Measurements from ENCODE around the gene USP9X. TPM values are rescaled to one million over a fixed set of nuclear protein-coding genes. Genes with fewer than 3 reads are reported as not detected.

Gene USP9X
- polyA plus RNA-seq, 1 of the 3 experiments (the other 2 are of a cell fraction), result 13.2 TPM

DNA sequence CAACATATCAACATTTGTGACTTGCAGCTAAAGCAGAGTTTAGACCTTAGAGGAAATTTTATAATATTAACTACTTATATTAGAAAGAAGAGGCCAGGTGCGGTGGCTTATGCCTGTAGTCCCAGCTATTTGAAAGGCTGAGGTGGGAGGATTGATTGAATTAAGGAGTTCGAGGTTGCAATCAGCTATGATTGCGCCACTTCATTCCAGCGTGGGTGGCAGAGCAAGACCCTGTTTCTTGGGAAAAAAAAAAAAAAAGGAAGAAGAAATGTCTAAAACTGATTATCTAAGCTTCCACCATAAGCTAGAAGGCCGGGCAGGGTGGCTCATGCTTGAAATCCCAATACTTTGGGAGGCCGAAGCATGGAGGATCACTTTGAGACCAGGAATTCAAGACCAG is 42.0 kb upstream of the USP9X start:
- no peaks in the 10 kb centered on the region for H3K79me2 ChIP-seq (ENCODE audit: insufficient read depth)
- no peaks in the 10 kb centered on the region for H3F3A ChIP-seq (replicated peaks; ENCODE audit: insufficient read depth)
- H3K4me3 ChIP-seq (ENCODE audit: low read depth in 2 of 2, low read length in 1 of 2), result no peak overlapping the region
- no peak overlapping the region for H3K4me2 ChIP-seq
- ChIA-PET POLR2A (interaction anchor here (0.6 kb wide), 1 partner anchor 38 kb away, joined by 3 read pairs; no protein-coding TSS in a partner anchor), CTCF (interaction anchor here (0.8 to 1.1 kb wide), 2 partner anchors 9 to 71 kb away, joined by 3 read pairs; no protein-coding TSS in a partner anchor)
- DNase-seq, result no peak
- H3K36me3 ChIP-seq (replicated peaks in 1 of 2; ENCODE audit: control insufficient read depth in 1 of 2, insufficient read depth in 2 of 2, low read length in 1 of 2), result no peaks in the 10 kb centered on the region
- H2AFZ ChIP-seq (ENCODE audit: low read depth), result no peak overlapping the region; the same call in 1 of the 2 replicates
- H3K4me1 ChIP-seq (ENCODE audit: control insufficient read depth in 1 of 2, insufficient read depth in 2 of 2, low read depth in 1 of 2, low read length in 1 of 2), result no peaks in the 10 kb centered on the region
- H3K27ac ChIP-seq (ENCODE audit: low read depth in 2 of 2, low read length in 1 of 2), result peak overlapping the region in 1 of 2 experiments; percentile 59; a peak in 1 of 4 replicates
- no peaks in the 10 kb centered on the region for H4K20me1 ChIP-seq (ENCODE audit: insufficient read depth)
- TF ChIP-seq, protein P1, sequence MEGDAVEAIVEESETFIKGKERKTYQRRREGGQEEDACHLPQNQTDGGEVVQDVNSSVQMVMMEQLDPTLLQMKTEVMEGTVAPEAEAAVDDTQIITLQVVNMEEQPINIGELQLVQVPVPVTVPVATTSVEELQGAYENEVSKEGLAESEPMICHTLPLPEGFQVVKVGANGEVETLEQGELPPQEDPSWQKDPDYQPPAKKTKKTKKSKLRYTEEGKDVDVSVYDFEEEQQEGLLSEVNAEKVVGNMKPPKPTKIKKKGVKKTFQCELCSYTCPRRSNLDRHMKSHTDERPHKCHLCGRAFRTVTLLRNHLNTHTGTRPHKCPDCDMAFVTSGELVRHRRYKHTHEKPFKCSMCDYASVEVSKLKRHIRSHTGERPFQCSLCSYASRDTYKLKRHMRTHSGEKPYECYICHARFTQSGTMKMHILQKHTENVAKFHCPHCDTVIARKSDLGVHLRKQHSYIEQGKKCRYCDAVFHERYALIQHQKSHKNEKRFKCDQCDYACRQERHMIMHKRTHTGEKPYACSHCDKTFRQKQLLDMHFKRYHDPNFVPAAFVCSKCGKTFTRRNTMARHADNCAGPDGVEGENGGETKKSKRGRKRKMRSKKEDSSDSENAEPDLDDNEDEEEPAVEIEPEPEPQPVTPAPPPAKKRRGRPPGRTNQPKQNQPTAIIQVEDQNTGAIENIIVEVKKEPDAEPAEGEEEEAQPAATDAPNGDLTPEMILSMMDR (IDR thresholded peaks at IDR 0.05), result no peak
- no peak for TF ChIP-seq YY1 (IDR thresholded peaks at IDR 0.05; ENCODE audit: low read depth)
- no peak for TF ChIP-seq SIN3A (IDR thresholded peaks at IDR 0.05; ENCODE audit: borderline replicate concordance, low read depth, low read length)
- TF ChIP-seq, protein P2, sequence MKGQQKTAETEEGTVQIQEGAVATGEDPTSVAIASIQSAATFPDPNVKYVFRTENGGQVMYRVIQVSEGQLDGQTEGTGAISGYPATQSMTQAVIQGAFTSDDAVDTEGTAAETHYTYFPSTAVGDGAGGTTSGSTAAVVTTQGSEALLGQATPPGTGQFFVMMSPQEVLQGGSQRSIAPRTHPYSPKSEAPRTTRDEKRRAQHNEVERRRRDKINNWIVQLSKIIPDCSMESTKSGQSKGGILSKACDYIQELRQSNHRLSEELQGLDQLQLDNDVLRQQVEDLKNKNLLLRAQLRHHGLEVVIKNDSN (IDR thresholded peaks at IDR 0.05; ENCODE audit: borderline replicate concordance, low read depth), result no peak
- TF ChIP-seq RXRA (IDR thresholded peaks at IDR 0.05; ENCODE audit: borderline replicate concordance, low read depth), result no peak
- TF ChIP-seq, protein P3, sequence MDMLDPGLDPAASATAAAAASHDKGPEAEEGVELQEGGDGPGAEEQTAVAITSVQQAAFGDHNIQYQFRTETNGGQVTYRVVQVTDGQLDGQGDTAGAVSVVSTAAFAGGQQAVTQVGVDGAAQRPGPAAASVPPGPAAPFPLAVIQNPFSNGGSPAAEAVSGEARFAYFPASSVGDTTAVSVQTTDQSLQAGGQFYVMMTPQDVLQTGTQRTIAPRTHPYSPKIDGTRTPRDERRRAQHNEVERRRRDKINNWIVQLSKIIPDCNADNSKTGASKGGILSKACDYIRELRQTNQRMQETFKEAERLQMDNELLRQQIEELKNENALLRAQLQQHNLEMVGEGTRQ (IDR thresholded peaks at IDR 0.05; ENCODE audit: borderline replicate concordance, low read depth, low read length), result no peak
- TF ChIP-seq FOSL2 (IDR thresholded peaks at IDR 0.05; ENCODE audit: borderline replicate concordance, low read depth), result no peak
- no peak for TF ChIP-seq CHD2 (IDR thresholded peaks at IDR 0.05; ENCODE audit: low read length, partially characterized antibody)
- no peak for TF ChIP-seq MEF2A (IDR thresholded peaks at IDR 0.05; ENCODE audit: borderline replicate concordance, low read depth)
- TF ChIP-seq NFIC (IDR thresholded peaks at IDR 0.05; ENCODE audit: borderline replicate concordance), result no peak
- no peak for TF ChIP-seq EP300 (IDR thresholded peaks at IDR 0.05; ENCODE audit: borderline replicate concordance in 1 of 2, low read depth in 1 of 2, low read length in 1 of 2)
- no peak for TF ChIP-seq TEAD4 (IDR thresholded peaks at IDR 0.05; ENCODE audit: borderline replicate concordance, insufficient read depth)
- no peak for TF ChIP-seq RFX5 (IDR thresholded peaks at IDR 0.05; ENCODE audit: low read length)
- H3K9ac ChIP-seq, result no peak overlapping the region
- 65% methylated on average over 6 of the region's 6 CpGs for WGBS (ENCODE audit: low lambda C conversion rate)
- no peaks in the 10 kb centered on the region for H3K9me3 ChIP-seq
- no peaks in the 10 kb centered on the region for H3K9me2 ChIP-seq
- H3K27me3 ChIP-seq (ENCODE audit: insufficient read depth), result 0 out of 2 replicates have a peak, but pooled peaks cover under 1% of the 10 kb centered on the region

All from SK-N-SH (cell line).